ENCODE measurements around the gene TK2. TPM values are rescaled to one million over a fixed set of nuclear protein-coding genes. Genes with fewer than 3 reads are reported as not detected.

Gene TK2
- total RNA-seq, 1 donor from 2014 or later = 13.1 TPM

DNA sequence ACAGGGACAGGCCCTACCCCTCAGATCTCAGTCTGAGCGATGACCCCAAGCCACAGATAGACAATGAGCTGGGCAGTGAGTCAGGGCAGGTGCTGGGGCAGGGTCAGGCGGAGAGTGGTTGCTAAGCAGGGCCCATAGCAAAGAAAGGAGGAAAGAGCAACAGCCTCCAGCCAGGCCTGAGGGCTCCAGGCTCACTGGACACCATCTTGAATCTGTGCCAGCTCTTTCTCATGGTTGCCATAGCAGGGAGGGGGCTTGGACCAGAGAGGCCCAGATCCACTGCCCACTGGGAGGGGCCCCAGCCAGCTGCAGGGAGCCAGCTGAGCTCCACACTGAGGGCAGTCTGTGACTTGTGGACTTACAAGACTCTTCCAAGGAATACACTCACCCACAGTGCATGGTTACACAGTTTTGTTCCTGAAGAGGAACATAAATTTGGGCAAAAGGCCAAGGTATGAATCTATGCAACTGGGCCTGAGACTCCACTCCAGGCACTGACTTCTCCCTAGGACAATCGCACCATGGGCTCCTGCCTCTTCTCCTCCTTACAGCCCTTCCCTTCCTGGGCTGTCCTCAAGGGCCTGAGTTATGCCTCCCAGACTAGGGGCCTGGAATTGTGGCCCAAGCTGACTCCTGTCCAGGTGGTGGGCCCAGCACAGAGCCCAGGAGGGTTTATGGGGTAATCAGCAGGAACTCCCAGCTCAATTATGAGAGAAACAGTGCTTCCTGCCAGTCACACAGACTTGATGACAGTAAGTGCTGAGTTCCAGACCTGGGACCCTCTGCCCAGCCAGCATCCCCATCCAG, 62.9 kb downstream of the TK2 start:
- no peak overlapping the region for H3K4me3 Mint-ChIP-seq (ENCODE audit: unreplicated experiment)
- no peaks in the 10 kb centered on the region for H3K9me3 Mint-ChIP-seq (ENCODE audit: unreplicated experiment)
- no peak for DNase-seq (ENCODE audit: low spot score)
- no peaks in the 10 kb centered on the region for H3K36me3 Mint-ChIP-seq (ENCODE audit: low read depth, unreplicated experiment)
- peaks cover 36% of the 10 kb centered on the region for H3K4me1 Mint-ChIP-seq (ENCODE audit: unreplicated experiment)
- no peak for TF ChIP-seq CTCF (IDR thresholded peaks at IDR 0.05; ENCODE audit: unreplicated experiment)
- no peak overlapping the region for H3K27ac Mint-ChIP-seq (ENCODE audit: unreplicated experiment)
- peaks cover 12% of the 10 kb centered on the region for H3K27me3 Mint-ChIP-seq (ENCODE audit: unreplicated experiment)

GRCh38 chr16:66486199-66486772, 63.6 kb downstream of the TK2 start:
- H3K36me3 Mint-ChIP-seq (ENCODE audit: low read depth, unreplicated experiment) = no peaks in the 10 kb centered on the region
- peaks cover 14% of the 10 kb centered on the region for H3K27me3 Mint-ChIP-seq (ENCODE audit: unreplicated experiment)
- no peak overlapping the region for H3K4me3 Mint-ChIP-seq (ENCODE audit: unreplicated experiment)
- DNase-seq (ENCODE audit: low spot score) = no peak
- peaks cover 31% of the 10 kb centered on the region for H3K4me1 Mint-ChIP-seq (ENCODE audit: unreplicated experiment)
- TF ChIP-seq CTCF (IDR thresholded peaks at IDR 0.05; ENCODE audit: unreplicated experiment) = no peak
- no peak overlapping the region for H3K27ac Mint-ChIP-seq (ENCODE audit: unreplicated experiment)
- H3K9me3 Mint-ChIP-seq (ENCODE audit: unreplicated experiment) = no peaks in the 10 kb centered on the region

DNA sequence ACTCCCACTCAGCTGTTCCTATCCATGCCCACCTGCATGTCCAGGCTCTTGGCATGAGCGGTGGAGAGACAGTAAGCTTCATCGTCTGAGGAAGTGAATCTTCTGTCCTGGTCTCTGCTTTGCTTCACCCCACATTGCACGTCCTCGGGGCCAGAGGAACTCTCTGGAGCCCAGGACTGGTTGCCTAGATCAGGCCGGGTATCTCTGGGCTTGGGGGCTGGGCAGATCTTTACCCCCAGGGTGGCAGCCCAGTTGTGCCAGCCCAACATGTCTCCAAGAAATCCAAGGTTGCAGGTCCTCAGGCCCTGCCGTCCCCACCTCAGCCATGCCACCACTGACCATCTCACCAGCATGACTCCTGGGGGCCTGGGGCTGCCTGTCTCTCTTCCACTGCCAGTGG, 64.5 kb downstream of the TK2 start:
- H3K4me3 Mint-ChIP-seq (ENCODE audit: unreplicated experiment) = peak overlapping the region; percentile 23
- H3K27ac Mint-ChIP-seq (ENCODE audit: unreplicated experiment) = no peak overlapping the region

DNA sequence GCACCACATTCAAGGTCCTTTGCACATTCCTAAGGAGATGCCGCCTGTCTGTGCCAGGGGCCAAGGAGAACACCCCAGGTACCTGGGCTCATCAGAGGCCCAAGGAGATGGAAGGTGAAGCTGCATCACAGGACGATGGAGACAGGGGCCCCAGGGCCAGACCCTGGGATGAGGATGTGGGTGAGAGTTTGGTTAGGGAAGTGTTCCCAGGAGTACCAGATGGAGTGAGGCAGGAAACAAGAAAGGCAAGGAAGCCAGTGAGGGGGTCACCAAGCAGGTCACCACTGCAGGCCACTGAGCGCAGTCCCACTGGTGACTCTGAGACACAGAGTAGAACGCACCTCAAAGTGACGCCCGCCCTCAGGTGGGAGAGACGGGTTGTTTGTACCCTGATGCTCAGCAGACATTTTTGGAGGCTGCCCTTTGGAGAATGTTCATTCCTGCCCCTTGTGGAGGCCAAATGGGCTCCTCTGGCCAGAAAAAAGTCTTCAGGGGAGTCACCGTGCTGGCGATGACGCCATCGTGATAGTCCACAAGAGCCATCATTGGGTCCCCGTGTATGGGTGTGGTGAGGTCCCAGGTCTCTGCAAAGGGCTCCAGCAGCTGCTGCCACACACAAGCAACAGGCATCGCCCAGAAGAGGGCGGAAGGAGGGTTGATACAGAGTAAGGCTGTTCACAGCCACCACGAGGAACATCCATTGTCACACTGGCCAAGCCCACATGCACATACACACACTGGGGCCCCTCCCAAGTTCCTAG, 65.3 kb downstream of the TK2 start:
- no peaks in the 10 kb centered on the region for H3K9me3 Mint-ChIP-seq (ENCODE audit: unreplicated experiment)
- no peak for DNase-seq (ENCODE audit: low spot score)
- peaks cover 14% of the 10 kb centered on the region for H3K27me3 Mint-ChIP-seq (ENCODE audit: unreplicated experiment)
- H3K4me3 Mint-ChIP-seq (ENCODE audit: unreplicated experiment) = no peak overlapping the region
- no peaks in the 10 kb centered on the region for H3K36me3 Mint-ChIP-seq (ENCODE audit: low read depth, unreplicated experiment)
- H3K27ac Mint-ChIP-seq (ENCODE audit: unreplicated experiment) = no peak overlapping the region
- TF ChIP-seq CTCF (IDR thresholded peaks at IDR 0.05; ENCODE audit: unreplicated experiment) = no peak
- peaks cover 20% of the 10 kb centered on the region for H3K4me1 Mint-ChIP-seq (ENCODE audit: unreplicated experiment)

More for the DNA sequence above, 64.5 kb downstream of the TK2 start:
- peaks cover 22% of the 10 kb centered on the region for H3K4me1 Mint-ChIP-seq (ENCODE audit: unreplicated experiment)
- no peak for DNase-seq (ENCODE audit: low spot score)
- H3K36me3 Mint-ChIP-seq (ENCODE audit: low read depth, unreplicated experiment) = no peaks in the 10 kb centered on the region
- H3K27me3 Mint-ChIP-seq (ENCODE audit: unreplicated experiment) = peaks cover 14% of the 10 kb centered on the region
- no peaks in the 10 kb centered on the region for H3K9me3 Mint-ChIP-seq (ENCODE audit: unreplicated experiment)
- no peak for TF ChIP-seq CTCF (IDR thresholded peaks at IDR 0.05; ENCODE audit: unreplicated experiment)

Measured in endothelial cell (in vitro differentiated cells).